LNCAP (cell line): ENCODE results near the gene P2RY10.

Experiments
- CTCF ChIP-seq: fragments of 450-650 bp; IDR thresholded peaks from 2 replicates; pipeline ENCODE4 v1.5.1; 2017; ENCODE audit warnings: mild to moderate bottlenecking

P2RY10 gene

GRCh38 chrX:78950009-78950835 is 5.0 kb downstream of the P2RY10 start:
- no peak for TF ChIP-seq CTCF

GRCh38 chrX:78957049-78957767 is 12.0 kb downstream of the P2RY10 start:
- no peak for TF ChIP-seq CTCF

GRCh38 chrX:78957768-78958130 is 12.6 kb downstream of the P2RY10 start:
- no peak for TF ChIP-seq CTCF

GRCh38 chrX:78958419-78959116 is 13.4 kb downstream of the P2RY10 start:
- TF ChIP-seq CTCF: no peak

- TF ChIP-seq CTCF: no peak
Observed at GRCh38 chrX:78960888-78961287, 15.7 kb downstream of the P2RY10 start.

- no peak for TF ChIP-seq CTCF
Observed at GRCh38 chrX:78964598-78964997, 19.4 kb downstream of the P2RY10 start.

GRCh38 chrX:78979789-78980464 is 34.7 kb downstream of the P2RY10 start:
- no peak for TF ChIP-seq CTCF
